C4-2B (cell line): Measurements from ENCODE around the gene SORL1.

ENCODE experiments used
- CTCF ChIP-seq: fragments of 450-650 bp; conservative IDR thresholded peaks from 2 replicates; pipeline ENCODE4 v1.5.1; 2017; ENCODE audit warnings: mild to moderate bottlenecking
- ZFX ChIP-seq: fragments of 450-650 bp; IDR thresholded peaks from 2 replicates; pipeline ENCODE4 v1.6.1; 2017

- TF ChIP-seq CTCF = no peak
- no peak for TF ChIP-seq ZFX
Observed at GRCh38 chr11:121571506-121571905, 119.4 kb downstream of the SORL1 start.
